HG02798 (cell line): Measurements from ENCODE around the gene KCNB1.

Experiments used
- ATAC-seq: cut with Tn5 transposase; IDR thresholded peaks from one replicate; pipeline ENCODE4 v1.9.1; 2021; ENCODE audit warnings: mild to moderate bottlenecking; ENCODE audit not compliant: unreplicated experiment, poor library complexity

Gene KCNB1

GRCh38 chr20:49446808-49447207, 35.7 kb downstream of the KCNB1 start:
- no peak for ATAC-seq

GRCh38 chr20:49446080-49446479, 36.4 kb downstream of the KCNB1 start:
- ATAC-seq = no peak

- no peak for ATAC-seq
These were observed 37.3 kb downstream of the KCNB1 start for GRCh38 chr20:49445176-49445575.

- ATAC-seq = no peak
These were observed 37.9 kb downstream of the KCNB1 start for GRCh38 chr20:49444553-49444990.

GRCh38 chr20:49437057-49437456, 45.4 kb downstream of the KCNB1 start:
- ATAC-seq = no peak

- no peak for ATAC-seq
These were observed 46.8 kb downstream of the KCNB1 start for GRCh38 chr20:49435639-49436038.

- ATAC-seq = no peak
These were observed 49.1 kb downstream of the KCNB1 start for GRCh38 chr20:49433333-49433732.

- ATAC-seq = no peak
These were observed 49.9 kb downstream of the KCNB1 start for GRCh38 chr20:49432550-49432949.

GRCh38 chr20:49431329-49431728, 51.1 kb downstream of the KCNB1 start:
- ATAC-seq = no peak

GRCh38 chr20:49430320-49430719, 52.1 kb downstream of the KCNB1 start:
- ATAC-seq = no peak

GRCh38 chr20:49427751-49428518, 54.5 kb downstream of the KCNB1 start:
- no peak for ATAC-seq

- ATAC-seq = no peak
These were observed 55.6 kb downstream of the KCNB1 start for GRCh38 chr20:49426873-49427272.

GRCh38 chr20:49426395-49426794, 56.1 kb downstream of the KCNB1 start:
- no peak for ATAC-seq

- no peak for ATAC-seq
These were observed 57.9 kb downstream of the KCNB1 start for GRCh38 chr20:49424536-49424935.

GRCh38 chr20:49422161-49422560, 60.3 kb downstream of the KCNB1 start:
- ATAC-seq = no peak

GRCh38 chr20:49420811-49421295, 61.6 kb downstream of the KCNB1 start:
- ATAC-seq = no peak

GRCh38 chr20:49420292-49420691, 62.2 kb downstream of the KCNB1 start:
- ATAC-seq = no peak

GRCh38 chr20:49419785-49420184, 62.7 kb downstream of the KCNB1 start:
- ATAC-seq = no peak

- no peak for ATAC-seq
These were observed 63.7 kb downstream of the KCNB1 start for GRCh38 chr20:49418809-49419208.

- no peak for ATAC-seq
These were observed 64.5 kb downstream of the KCNB1 start for GRCh38 chr20:49417843-49418555.

GRCh38 chr20:49415668-49416044, 66.8 kb downstream of the KCNB1 start:
- ATAC-seq = no peak
